HG02981 (cell line): Measurements from ENCODE around the gene RPL41.
"Not testable (repeated sequence)": the region's sequence is repeated elsewhere in the genome, so short reads cannot be mapped to it uniquely, and the experiment has no call there.

ENCODE experiments used
- ATAC-seq: cut with Tn5 transposase; IDR thresholded peaks from one replicate; pipeline ENCODE4 v1.9.1; 2021; ENCODE audit warnings: mild to moderate bottlenecking, moderate library complexity; ENCODE audit not compliant: unreplicated experiment

RPL41 gene

GRCh38 chr12:56116267-56117081 lies at the start of gene RPL41:
Gene RPL41, plus strand, starts transcription at chr12:56116633.
- peak; percentile 33 for ATAC-seq

- ATAC-seq, result no peak
These were observed 44.8 kb upstream of the RPL41 start for GRCh38 chr12:56071648-56072047.

- no peak for ATAC-seq
These were observed 42.0 kb upstream of the RPL41 start for GRCh38 chr12:56074396-56074795.

- not testable (repeated sequence) for ATAC-seq
These were observed 38.5 kb upstream of the RPL41 start for GRCh38 chr12:56077966-56078365.

- no peak for ATAC-seq
These were observed 38.0 kb upstream of the RPL41 start for GRCh38 chr12:56078427-56078826.

- ATAC-seq, result peak; percentile 74
These were observed 37.3 kb upstream of the RPL41 start for GRCh38 chr12:56078931-56079722.

- no peak for ATAC-seq
These were observed 36.5 kb upstream of the RPL41 start, which contains the start of gene ERBB3 for GRCh38 chr12:56079723-56080555. Gene ERBB3, plus strand, starts transcription at chr12:56080165. Its CDS starts 136 bp downstream, at chr12:56080301.

GRCh38 chr12:56080556-56081138 lies 35.8 kb upstream of the RPL41 start:
- no peak for ATAC-seq

GRCh38 chr12:56081393-56082347 lies 34.8 kb upstream of the RPL41 start:
- no peak for ATAC-seq

GRCh38 chr12:56082382-56082781 lies 34.1 kb upstream of the RPL41 start:
- no peak for ATAC-seq

GRCh38 chr12:56082967-56083366 lies 33.5 kb upstream of the RPL41 start:
- ATAC-seq, result no peak

GRCh38 chr12:56084958-56085543 lies 31.4 kb upstream of the RPL41 start:
- ATAC-seq, result no peak

GRCh38 chr12:56086096-56086495 lies 30.3 kb upstream of the RPL41 start:
- no peak for ATAC-seq

GRCh38 chr12:56086608-56087007 lies 29.8 kb upstream of the RPL41 start:
- no peak for ATAC-seq

- no peak for ATAC-seq
These were observed 29.2 kb upstream of the RPL41 start for GRCh38 chr12:56087220-56087619.

- no peak for ATAC-seq
These were observed 18.7 kb upstream of the RPL41 start for GRCh38 chr12:56097738-56098137.

GRCh38 chr12:56098592-56098991 lies 17.8 kb upstream of the RPL41 start:
- ATAC-seq, result no peak

GRCh38 chr12:56099787-56100186 lies 16.6 kb upstream of the RPL41 start:
- no peak for ATAC-seq

GRCh38 chr12:56101045-56101444 lies 15.4 kb upstream of the RPL41 start:
- ATAC-seq, result no peak
